HFF-Myc (cell line): ENCODE results near the gene SPTLC3.
A peak's percentile ranks its signal among the peaks of the same experiment; 100 is the strongest.

Experiments
- DNase-seq: peaks from one replicate; pipeline ENCODE4 v3.0.0-alpha.2; 2011; ENCODE audit warnings: low read depth; ENCODE audit errors: extremely low read depth
- H3K4me3 ChIP-seq: replicated peaks from 2 replicates; pipeline ENCODE4 v1.5.1; 2011; ENCODE audit warnings: low read depth, mild to moderate bottlenecking, control low read depth, low read length
- CTCF ChIP-seq: IDR thresholded peaks from 2 replicates; pipeline ENCODE4 v1.5.1; 2012; ENCODE audit warnings: mild to moderate bottlenecking, low read depth, low read length, control low read depth; ENCODE audit errors: missing control alignments

The SPTLC3 gene

DNA sequence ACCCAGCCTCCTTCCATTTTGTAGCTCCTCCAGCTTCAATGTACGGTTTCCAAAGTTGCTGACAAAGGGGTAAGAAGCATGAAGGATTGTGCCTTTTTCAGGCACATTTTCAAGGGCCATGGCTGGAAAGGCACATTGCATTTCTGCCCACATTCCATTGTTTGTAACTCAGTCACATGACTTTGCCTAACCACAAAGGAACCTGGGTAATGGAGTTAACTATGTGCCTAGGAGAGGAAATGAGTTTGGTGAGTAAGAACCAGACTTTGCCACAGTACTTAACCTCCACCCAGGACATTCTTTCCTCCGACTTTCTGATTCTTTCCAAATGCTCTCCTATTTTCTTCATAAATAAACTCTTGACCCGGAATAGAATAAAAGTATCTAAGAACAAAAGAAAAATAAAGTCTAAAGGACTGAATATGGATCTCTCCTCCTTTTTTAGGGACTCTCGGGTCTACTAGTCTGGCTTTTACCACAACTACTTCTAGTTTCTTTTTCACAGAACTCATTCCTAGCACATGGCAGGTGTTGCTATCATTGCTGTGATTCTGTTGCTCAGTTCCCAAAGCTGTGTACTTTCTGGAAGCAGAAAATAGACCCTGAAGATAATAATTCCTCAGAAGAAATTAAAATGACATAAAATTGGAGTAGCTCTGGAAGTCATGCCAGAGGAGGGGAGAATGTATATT lies 130.8 kb downstream of the SPTLC3 start:
- no peak for TF ChIP-seq CTCF
- no peak overlapping the region for H3K4me3 ChIP-seq

DNA sequence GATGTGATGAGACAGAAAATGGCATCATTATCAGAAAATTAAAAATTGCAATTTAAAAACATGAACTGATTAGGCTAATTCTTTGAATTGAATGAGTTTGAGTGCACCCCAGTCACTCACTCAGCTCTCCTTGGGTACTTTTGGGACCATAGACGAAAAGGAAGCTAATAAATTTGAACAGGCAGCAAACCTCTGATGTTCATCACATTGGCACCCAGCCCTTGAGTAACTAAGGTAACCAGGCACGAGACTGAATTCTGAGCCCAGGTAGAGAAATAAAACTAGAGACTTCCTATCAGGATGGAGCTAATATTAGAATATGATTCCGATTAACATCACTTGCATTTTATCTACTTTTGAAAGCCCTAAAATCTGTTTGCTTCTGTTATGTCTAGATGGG lies 131.4 kb downstream of the SPTLC3 start:
- H3K4me3 ChIP-seq, result no peak overlapping the region
- TF ChIP-seq CTCF, result no peak
- no peak for DNase-seq

More for the DNA sequence above, 130.8 kb downstream of the SPTLC3 start:
- DNase-seq, result peak; percentile 12

GRCh38 chr20:13140775-13141174 lies 132.0 kb downstream of the SPTLC3 start:
- no peak overlapping the region for H3K4me3 ChIP-seq
- no peak for DNase-seq
- TF ChIP-seq CTCF, result no peak

GRCh38 chr20:13141546-13141945 lies 132.8 kb downstream of the SPTLC3 start:
- peak; percentile 12 for DNase-seq
- no peak for TF ChIP-seq CTCF
- no peak overlapping the region for H3K4me3 ChIP-seq

- H3K4me3 ChIP-seq, result no peak overlapping the region
- no peak for TF ChIP-seq CTCF
- peak; percentile 37 for DNase-seq
These were observed 133.4 kb downstream of the SPTLC3 start for GRCh38 chr20:13142143-13142542.

- TF ChIP-seq CTCF, result no peak
- H3K4me3 ChIP-seq, result no peak overlapping the region
- DNase-seq, result no peak
These were observed 138.5 kb downstream of the SPTLC3 start for GRCh38 chr20:13147071-13147963.
